CD4-positive, alpha-beta T cell treated with Interleukin-6 at 100 ng/mL for 8 hours (primary cell): ENCODE data around the gene AKAP12.

Source experiments
- DNase-seq: peaks from one replicate; pipeline ENCODE4 v3.0.0-alpha.2; 2020; ENCODE audit warnings: mixed read lengths, low spot score

The AKAP12 gene

GRCh38 chr6:151233731-151234130 lies 6.0 kb upstream of the AKAP12 start:
- DNase-seq: no peak

- DNase-seq: no peak
These were observed 2.9 kb upstream of the AKAP12 start for GRCh38 chr6:151236668-151237401.

DNA sequence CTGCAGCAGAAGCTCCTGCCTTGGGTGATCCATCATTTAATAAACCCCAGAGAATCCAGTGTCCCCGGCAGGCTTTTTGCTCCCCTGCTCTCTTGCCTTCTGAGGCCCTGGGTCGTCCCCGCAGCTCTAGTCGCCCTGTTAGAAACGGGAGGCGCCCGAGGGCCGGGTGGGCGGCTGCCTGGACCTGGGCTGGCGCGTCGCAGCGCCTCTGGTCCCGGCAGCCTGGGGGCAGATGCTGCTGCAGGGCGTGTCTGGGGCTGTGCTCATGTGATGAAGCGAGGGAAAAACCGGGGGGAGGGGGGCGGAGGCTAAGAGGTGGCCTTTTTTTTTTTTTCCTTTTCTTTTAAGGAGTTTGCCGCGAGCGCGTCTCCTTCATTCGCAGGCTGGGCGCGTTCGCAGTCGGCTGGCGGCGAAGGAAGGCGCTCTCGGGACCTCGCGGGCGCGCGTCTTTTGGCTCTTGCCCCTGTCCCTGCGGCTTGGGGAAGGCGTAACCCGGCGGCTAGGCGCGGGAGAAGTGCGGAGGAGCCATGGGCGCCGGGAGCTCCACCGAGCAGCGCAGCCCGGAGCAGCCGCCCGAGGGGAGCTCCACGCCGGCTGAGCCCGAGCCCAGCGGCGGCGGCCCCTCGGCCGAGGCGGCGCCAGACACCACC lies 394 bp downstream of the AKAP12 start:
- no peak for DNase-seq

- no peak for DNase-seq
These were observed 1.2 kb downstream of the AKAP12 start for GRCh38 chr6:151240791-151241642.

GRCh38 chr6:151241853-151242252 lies 2.1 kb downstream of the AKAP12 start:
- no peak for DNase-seq

- no peak for DNase-seq
These were observed 2.7 kb downstream of the AKAP12 start for GRCh38 chr6:151242420-151242861.

DNA sequence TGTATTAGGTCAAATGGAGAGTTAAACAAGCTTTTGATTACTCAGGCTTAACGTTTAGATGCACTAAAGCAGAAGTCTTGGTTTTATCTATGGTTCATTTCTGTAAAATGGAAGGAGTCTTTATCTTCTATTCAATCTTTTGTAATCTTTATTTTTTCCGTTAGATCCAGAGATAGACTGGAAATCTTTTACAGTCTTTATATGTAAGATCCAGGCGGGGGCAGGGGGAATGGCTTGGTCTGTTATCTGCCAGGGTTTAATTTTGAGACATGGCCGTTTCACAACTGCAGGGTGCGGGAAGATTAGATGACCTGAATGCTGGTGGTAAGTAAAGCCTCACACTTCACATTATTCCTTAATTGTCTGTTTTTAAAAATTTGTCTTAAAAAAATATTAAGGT lies 3.7 kb downstream of the AKAP12 start:
- DNase-seq: no peak

DNA sequence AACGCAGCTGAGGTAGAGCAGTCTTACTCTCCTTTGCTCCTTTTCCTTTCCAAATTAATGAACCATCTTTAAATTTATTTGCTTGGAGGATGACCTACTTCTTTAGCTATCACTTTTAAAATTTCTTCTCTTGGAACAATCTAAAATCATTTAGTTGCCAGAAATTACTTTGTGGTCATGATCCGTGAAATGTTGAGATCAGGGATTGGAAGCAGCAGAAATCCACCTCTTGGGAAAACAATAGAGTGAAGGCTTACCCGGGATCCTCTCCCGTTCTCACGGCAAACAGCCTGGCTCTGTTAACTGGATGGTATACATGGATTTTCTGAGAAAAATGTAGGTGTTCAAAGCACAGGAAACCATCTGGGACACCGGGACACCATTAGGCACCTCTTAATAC lies 7.7 kb downstream of the AKAP12 start:
- no peak for DNase-seq

DNA sequence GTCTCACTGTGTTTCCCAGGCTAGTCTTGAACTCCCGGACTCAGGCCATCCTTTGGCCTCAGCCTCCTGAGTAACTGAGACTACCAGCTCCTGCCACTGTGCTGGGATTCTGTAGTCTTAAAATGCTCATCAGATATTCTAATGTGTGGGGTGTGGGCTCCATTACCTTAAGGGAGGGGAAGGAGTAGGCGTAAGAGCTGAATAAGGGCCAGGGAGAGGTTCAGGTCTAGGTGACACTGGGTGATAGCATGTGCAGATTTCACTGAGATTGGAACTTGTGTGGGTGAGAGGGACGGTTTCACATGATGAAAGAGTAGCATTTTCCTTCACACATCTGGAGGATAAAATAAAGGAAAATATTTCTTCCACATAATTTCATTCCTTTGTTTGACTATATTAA lies 8.5 kb downstream of the AKAP12 start:
- DNase-seq: no peak

DNA sequence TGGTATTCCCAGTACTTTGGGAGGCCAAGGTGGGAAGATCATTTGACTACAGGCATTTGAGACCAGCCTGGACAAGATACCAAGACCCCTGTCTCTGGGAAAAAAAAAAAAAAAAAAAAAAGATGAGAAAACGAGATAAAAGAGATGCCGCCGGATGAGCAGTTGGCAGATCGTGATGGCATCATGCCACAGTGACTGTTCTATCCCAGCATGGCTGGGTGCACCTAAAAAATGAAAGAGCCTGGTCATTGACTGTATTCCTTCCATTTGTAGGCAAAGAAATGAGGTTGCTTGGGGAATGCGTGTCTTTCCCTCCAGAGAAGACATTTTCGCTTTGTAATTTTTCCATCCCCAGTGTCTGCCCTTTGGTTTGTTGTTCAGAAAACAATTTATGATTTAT lies 12.9 kb downstream of the AKAP12 start:
- no peak for DNase-seq

DNA sequence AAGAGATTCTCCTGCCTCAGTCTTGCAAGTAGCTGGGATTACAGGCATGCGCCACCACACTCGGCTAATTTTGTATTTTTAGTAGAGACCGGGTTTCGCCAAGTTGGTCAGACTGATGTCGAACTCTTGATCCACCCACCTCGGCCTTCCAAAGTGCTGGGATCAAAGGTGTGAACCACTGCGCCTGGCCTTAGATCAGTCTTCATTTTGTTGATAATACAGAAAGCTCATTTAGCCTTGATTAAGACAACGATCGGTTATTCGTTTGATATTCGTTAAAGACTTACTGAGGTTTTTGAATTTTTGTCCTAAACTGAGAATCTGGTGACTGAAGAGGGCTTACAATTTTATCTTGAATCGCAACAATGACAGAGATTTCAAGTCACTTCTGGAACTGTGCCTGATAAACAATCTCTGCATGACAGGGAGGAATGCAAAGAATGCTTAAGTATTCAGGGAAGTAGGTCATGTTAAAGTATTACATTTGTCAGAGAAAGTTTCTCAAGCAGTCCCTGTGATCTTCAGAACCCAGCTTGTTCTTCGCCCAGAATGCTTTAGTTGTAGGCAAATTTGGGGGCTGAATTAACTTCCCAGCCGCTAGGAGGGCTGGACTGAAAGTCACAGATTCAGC lies 14.8 kb downstream of the AKAP12 start:
- DNase-seq: no peak

GRCh38 chr6:151255811-151256210 lies 16.0 kb downstream of the AKAP12 start:
- DNase-seq: no peak

DNA sequence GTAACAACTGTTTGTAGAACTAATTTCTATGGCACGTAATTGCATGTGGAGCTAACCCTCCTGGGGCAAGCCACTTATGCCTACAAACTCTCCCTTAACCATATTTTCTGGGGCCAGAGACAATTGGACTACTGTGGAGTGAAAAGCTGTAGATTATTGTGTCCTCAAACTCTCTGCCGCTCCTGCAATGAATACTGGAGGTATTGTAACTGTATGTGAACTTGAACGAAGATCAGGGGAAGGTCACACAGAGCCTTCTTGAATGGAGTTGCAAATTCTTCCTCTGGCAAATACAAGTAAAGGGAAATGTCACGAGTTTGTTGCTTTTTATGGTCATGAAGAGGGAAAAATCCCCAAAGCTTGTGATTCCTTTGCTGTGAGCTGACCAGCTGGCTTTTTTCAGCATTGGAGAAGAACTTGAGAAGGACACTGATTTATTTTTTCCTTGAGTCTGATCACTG lies 18.2 kb downstream of the AKAP12 start:
- DNase-seq: no peak

- no peak for DNase-seq
These were observed 20.4 kb downstream of the AKAP12 start for GRCh38 chr6:151260205-151260604.

DNA sequence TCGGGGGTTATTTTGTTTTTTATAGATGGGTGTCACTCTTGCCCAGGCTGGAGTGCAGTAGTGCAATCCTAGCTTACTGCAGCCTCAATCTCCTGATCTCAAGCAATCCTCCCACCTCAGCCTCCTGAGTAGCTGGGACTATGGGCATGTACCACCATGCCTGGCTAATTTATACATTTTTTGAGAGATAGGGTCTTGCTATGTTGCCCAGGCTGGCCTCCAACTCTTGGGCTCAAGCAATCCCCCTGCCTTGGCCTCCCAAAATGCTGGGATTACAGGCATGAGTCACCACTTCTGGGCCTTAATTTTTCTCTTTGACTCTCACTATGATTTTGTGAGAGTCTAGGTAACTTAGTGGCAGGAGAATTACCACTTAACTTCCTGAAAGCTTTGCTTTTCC lies 23.3 kb downstream of the AKAP12 start:
- no peak for DNase-seq

GRCh38 chr6:151263967-151264366 lies 24.2 kb downstream of the AKAP12 start:
- no peak for DNase-seq

- no peak for DNase-seq
These were observed 25.5 kb downstream of the AKAP12 start for GRCh38 chr6:151265282-151265681.

- DNase-seq: no peak
These were observed 29.7 kb downstream of the AKAP12 start for GRCh38 chr6:151269321-151269995.

DNA sequence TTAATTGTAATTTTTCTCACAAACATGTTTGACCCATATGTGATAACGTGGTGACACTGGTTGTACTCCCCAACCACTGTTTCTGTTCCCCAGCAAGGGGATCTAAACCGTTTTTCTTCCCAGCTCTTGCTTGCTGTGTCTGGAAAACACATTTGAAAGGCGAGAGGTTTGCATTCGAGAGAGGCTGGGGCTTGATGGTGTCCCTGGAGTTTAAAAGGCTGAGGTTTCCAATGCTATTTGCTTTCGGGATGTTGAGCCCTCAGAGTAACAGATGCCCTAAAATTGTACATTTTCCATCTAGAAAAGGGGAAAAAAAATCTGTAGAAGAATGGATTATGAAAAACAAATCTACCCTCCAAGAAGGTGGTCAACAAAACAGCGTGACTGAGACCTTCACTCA lies 35.4 kb downstream of the AKAP12 start:
- no peak for DNase-seq

- DNase-seq: no peak
These were observed 35.8 kb downstream of the AKAP12 start for GRCh38 chr6:151275566-151275965.

DNA sequence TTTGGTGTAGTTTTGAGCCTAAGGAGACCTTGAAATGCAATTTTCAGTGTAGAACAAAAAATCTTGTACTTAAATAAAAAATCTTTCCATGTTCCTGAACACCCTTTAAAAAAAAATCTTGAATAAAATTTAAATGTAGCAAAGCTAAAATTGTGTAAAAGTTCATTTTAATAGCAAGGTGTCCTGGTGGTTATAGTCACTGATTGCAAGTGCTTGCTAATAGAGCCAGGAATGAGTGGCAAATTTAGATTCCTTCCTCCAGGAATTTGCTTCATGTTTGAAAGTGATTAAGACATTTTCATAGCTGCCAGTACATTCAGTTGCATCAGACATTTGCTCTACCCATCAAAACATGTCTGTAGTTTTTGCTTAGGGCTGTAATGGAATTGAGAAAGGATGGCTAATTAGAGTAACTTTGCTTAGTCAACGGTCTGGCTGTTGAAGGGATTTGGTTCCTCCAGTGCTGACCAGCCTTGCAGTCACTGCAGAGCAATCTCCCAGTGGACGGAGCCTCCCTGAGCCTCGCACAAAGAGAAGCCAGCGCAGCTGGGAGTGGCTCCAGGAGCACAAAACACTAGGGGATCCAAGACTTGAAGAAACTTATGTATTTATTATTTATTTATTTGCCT lies 36.5 kb downstream of the AKAP12 start:
- DNase-seq: no peak
